Iris pigment epithelial cell (primary cell): Measurements from ENCODE around the gene MCMBP.
"Not testable (repeated sequence)": the region's sequence is repeated elsewhere in the genome, so short reads cannot be mapped to it uniquely, and the experiment has no call there.

Experiments used
- DNase-seq: peaks from one replicate; pipeline ENCODE4 v3.0.0-alpha.2; 2011; ENCODE audit warnings: low read depth

The MCMBP gene

GRCh38 chr10:119830851-119831250 lies 41.8 kb downstream of the MCMBP start:
- no peak for DNase-seq

- DNase-seq: no peak
Measured at GRCh38 chr10:119829429-119829828, 43.2 kb downstream of the MCMBP start.

DNA sequence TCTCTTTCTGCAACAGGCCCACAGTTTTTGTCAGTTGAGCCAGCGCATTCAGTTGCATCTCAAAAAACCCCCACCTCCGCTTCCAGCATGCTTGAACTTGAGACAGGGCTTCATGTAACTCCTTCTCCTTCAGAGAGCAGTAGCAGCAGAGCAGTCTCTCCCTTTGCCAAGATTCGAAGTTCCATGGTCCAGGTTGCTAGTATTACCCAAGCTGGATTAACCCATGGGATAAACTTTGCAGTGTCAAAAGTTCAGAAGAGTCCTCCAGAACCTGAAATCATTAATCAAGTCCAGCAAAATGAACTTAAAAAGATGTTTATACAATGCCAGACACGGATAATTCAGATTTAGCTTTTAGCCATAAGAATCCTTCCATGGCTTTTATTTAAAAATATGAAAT lies 45.2 kb downstream of the MCMBP start:
- DNase-seq: no peak

- peak; percentile 63 for DNase-seq
Measured at GRCh38 chr10:119826771-119827170, 45.9 kb downstream of the MCMBP start.

- DNase-seq: no peak
Measured at GRCh38 chr10:119824299-119824698, 48.3 kb downstream of the MCMBP start.

- no peak for DNase-seq
Measured at GRCh38 chr10:119821182-119821581, 51.5 kb downstream of the MCMBP start.

GRCh38 chr10:119818889-119819270 lies 53.8 kb downstream of the MCMBP start:
- no peak for DNase-seq

- peak; percentile 60 for DNase-seq
Measured at GRCh38 chr10:119817991-119818888, 54.4 kb downstream of the MCMBP start.

GRCh38 chr10:119815671-119816070 lies 57.0 kb downstream of the MCMBP start:
- DNase-seq: no peak

GRCh38 chr10:119812684-119813083 lies 60.0 kb downstream of the MCMBP start:
- DNase-seq: peak; percentile 30

GRCh38 chr10:119811122-119811521 lies 61.5 kb downstream of the MCMBP start:
- no peak for DNase-seq

GRCh38 chr10:119807960-119808697 lies 64.5 kb downstream of the MCMBP start:
- peak; percentile 92 for DNase-seq

- no peak for DNase-seq
Measured at GRCh38 chr10:119806334-119807130, 66.1 kb downstream of the MCMBP start.

- peak; percentile 63 for DNase-seq
Measured at GRCh38 chr10:119805702-119806230, 66.9 kb downstream of the MCMBP start.

DNA sequence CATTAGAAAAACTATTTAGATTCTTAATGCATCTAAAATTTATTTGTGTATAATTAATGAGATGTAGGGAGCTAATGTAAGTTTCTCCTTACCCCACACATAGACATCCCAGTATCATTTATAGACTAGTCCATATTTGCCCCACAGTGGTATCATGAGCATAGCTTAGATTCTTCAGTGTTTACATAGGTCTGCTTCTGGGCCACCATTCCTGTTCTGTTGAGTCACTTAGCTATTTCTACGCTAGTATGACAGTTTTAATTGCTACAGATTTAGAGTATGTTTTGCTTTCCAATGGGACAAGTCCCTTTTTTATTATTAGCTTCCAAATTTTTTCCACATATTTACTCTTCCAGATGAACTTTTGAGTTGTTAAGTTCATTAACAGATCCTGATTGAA lies 69.4 kb downstream of the MCMBP start:
- peak; percentile 83 for DNase-seq

- DNase-seq: no peak
Measured at GRCh38 chr10:119801998-119802538, 70.6 kb downstream of the MCMBP start.

- no peak for DNase-seq
Measured at GRCh38 chr10:119801176-119801575, 71.5 kb downstream of the MCMBP start.

DNA sequence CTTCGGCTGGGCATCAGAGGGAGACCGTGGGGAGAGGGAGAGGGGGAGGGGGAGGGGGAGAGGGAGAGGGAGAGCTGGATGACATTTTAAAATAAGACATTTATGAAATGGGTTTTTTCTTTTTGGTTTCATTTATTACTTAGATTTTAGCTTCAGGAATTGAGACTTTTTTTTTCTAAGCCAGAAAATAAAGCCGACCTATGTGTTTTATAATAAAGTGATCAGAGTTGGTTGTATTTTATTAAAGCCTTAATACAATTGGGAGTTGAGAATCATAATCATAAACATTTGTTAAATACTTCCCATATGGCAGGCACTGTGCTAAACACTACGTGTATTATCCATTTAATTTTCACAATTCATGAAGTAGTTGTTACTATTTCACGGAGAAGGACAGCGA lies 76.6 kb downstream of the MCMBP start:
- DNase-seq: no peak

DNA sequence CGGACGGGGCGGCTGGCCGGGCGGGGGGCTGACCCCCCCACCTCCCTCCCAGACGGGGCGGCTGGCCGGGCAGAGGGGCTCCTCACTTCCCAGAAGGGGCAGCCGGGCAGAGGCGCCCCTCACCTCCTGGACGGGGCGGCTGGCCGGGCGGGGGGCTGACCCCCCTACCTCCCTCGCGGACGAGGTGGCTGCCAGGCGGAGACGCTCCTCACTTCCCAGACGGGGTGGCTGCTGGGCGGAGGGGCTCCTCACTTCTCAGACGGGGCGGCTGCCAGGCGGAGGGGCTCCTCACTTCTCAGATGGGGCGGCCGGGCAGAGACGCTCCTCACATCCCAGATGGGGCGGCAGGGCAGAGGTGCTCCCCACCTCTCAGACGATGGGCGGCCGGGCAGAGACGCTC lies 77.5 kb downstream of the MCMBP start:
- not testable (repeated sequence) for DNase-seq

DNA sequence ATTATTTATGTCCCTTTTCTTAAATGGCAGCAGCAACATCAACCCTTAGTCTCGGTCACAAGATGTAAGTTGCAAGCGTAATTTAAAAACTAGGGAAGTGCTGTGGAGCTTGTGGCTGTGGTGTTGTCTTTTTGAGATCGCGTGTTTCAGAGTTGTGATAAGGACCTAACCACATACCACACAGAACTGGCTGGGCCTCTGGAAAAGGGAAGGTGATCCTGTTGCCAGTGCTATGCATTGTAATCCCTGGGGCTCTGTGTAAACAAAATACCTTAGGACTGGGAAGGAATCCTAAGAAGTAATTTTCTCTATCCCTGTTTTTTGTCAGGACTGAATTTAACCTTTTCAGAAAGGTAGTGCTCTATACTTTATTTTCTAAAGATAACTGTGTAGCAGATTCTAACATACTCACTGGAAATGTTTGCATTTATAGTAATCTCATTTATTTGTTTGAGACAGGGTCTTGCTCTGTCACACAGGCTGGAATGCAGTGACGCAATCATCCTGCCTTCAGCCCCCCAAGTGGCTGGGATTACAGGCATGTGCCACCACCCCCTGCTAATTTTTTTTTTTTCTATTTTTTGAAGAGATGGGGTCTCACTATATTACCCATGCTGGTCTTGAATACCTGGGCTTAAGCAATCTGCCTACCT lies 86.4 kb downstream of the MCMBP start:
- DNase-seq: peak; percentile 69

DNA sequence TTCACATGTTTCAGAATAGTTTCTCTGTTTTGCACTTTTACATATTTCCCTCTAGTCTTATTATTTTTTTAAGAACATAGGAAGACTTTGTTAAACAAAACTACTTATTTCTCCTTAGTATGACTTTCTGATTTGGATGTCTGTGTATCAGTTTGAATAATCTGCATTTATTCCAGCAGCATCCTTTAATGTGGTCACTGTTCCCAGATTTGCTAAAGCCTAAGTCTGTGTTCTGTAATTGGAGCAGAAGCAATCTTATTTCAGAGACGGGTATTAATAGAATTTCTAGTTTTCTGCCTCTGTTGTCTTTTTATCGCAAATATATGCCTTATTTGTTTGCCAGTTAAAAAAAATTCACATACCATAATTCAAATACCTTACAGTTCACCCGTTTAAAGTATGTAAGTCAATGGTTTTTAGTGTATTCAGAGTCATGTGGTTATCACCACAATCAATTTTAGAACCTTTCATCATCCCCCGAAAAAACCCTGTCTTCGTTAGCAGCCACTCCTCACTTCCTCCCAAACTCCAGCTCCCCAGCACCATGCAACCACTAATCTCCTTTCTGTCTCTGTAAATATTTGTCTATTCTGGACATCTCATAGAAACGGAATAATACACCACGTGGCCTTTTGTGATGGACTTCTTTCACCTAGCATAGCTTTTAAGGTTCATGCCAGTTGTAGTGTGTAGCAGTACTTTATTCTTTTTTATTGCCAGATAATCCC lies 88.1 kb downstream of the MCMBP start:
- DNase-seq: no peak
